GM12878 (cell line): Measurements from ENCODE around the gene PLEKHA6. TPM values are rescaled to one million over a fixed set of nuclear protein-coding genes. Genes with fewer than 3 reads are reported as not detected.

Source experiments
- ATAC-seq: fragments of 200-7000 bp; cut with Tn5 transposase; 3 replicates; pipeline ENCODE4 v1.9.1; 2020; ENCODE audit warnings: mild to moderate bottlenecking, moderate library complexity
- BruUV-seq: library from RNA; stranded (reverse); fragments of 400-500 nt; replicated peaks from 2 replicates; lab custom pipeline; 2021; lab: Mats Ljungman, UMichigan
- CTCF ChIA-PET: fragments of 300-600 bp; sonication (Branson Sonifier 250); formaldehyde crosslinking; extraction: SDS; loops from one replicate; lab custom pipeline; 2021; ENCODE audit warnings: inconsistent platforms; lab: Yijun Ruan, JAX
- POLR2A ChIA-PET: fragments of 350-600 bp; formaldehyde crosslinking; extraction: SDS; loops from one replicate; lab custom pipeline; 2021; ENCODE audit warnings: inconsistent platforms; lab: Charles Lee
- RAD21 ChIA-PET: fragments of 300-600 bp; sonication (Branson Sonifier 250); formaldehyde crosslinking; loops from one replicate; lab custom pipeline; 2023; ENCODE audit warnings: antibody characterized with exemption; ENCODE audit not compliant: unreplicated experiment; lab: Charles Lee
- SMC1A ChIA-PET: fragments of 300-600 bp; sonication (Branson Sonifier 250); formaldehyde crosslinking; loops from one replicate; lab custom pipeline; 2023; ENCODE audit not compliant: unreplicated experiment, uncharacterized antibody; lab: Charles Lee
- DNase-seq: peaks from one replicate; pipeline ENCODE4 v3.0.0-alpha.2; 2011; ENCODE audit warnings: low read depth, low spot score
- FAIRE-seq: peaks from 3 replicates; lab custom pipeline; 2011; peaks lifted over from hg19 to GRCh38; lab: Jason Lieb, UNC
- H2AFZ ChIP-seq: 2 replicates; pipeline ENCODE4 v1.6.0; 2011; ENCODE audit warnings: low read depth, low read length, control low read depth; ENCODE audit not compliant: control insufficient read depth
- H3K27ac ChIP-seq: 2 replicates; pipeline ENCODE4 v1.5.1; 2011; ENCODE audit warnings: control low read depth; ENCODE audit not compliant: control insufficient read depth, insufficient read depth
- H3K27me3 ChIP-seq, 2 experiments: replicated peaks in 1 of 2; 2 replicates each; pipeline versions ENCODE4 v1.6.0 to v1.6.1; 2011; ENCODE audit warnings: low read length in 1 of 2; ENCODE audit not compliant: control insufficient read depth in 2 of 2, insufficient read depth in 2 of 2
- H3K36me3 ChIP-seq, 2 experiments: 2 replicates each; pipeline ENCODE4 v1.5.1; 2011; ENCODE audit warnings: low read length in 1 of 2; ENCODE audit not compliant: control insufficient read depth in 2 of 2, insufficient read depth in 2 of 2
- H3K4me1 ChIP-seq: 2 replicates; pipeline ENCODE4 v1.6.1; 2011; ENCODE audit warnings: mild to moderate bottlenecking, low read length, moderate library complexity, mixed read lengths; ENCODE audit not compliant: control insufficient read depth, insufficient read depth
- H3K4me2 ChIP-seq: 2 replicates; pipeline ENCODE4 v1.6.0; 2011; ENCODE audit warnings: control low read depth; ENCODE audit not compliant: control insufficient read depth, insufficient read depth
- H3K4me3 ChIP-seq: fragments of 200-600 bp; sonication (generic); 2 replicates; pipeline ENCODE4 v1.5.1; 2016
- H3K79me2 ChIP-seq: 2 replicates; pipeline ENCODE4 v1.6.0; 2011; ENCODE audit warnings: low read length; ENCODE audit not compliant: control insufficient read depth, insufficient read depth
- H3K9ac ChIP-seq: 2 replicates; pipeline ENCODE4 v1.8.0; 2011; ENCODE audit warnings: low read length, control low read depth, mixed read lengths; ENCODE audit not compliant: control insufficient read depth, insufficient read depth
- H3K9me3 ChIP-seq: replicated peaks from 3 replicates; pipeline ENCODE4 v1.5.1; 2011; ENCODE audit warnings: mild to moderate bottlenecking, low read length; ENCODE audit not compliant: control insufficient read depth, insufficient read depth
- H4K20me1 ChIP-seq: 2 replicates; pipeline ENCODE4 v1.6.0; 2011; ENCODE audit not compliant: control insufficient read depth, insufficient read depth
- CEBPZ ChIP-seq: fragments of 150-350 bp; IDR thresholded peaks from 2 replicates; pipeline ENCODE4 v1.6.1; 2016; ENCODE audit warnings: low read depth, low read length
- HDGF ChIP-seq: fragments of 450-650 bp; IDR thresholded peaks from 2 replicates; pipeline ENCODE4 v1.6.1; 2016; ENCODE audit warnings: antibody characterized with exemption
- JUNB ChIP-seq: IDR thresholded peaks from 2 replicates; pipeline ENCODE4 v1.6.1; 2016; ENCODE audit warnings: antibody characterized with exemption, mild to moderate bottlenecking
- KDM1A ChIP-seq: fragments of 200-600 bp; sonication (generic); IDR thresholded peaks from 2 replicates; pipeline ENCODE4 v1.6.1; 2016; ENCODE audit warnings: borderline replicate concordance
- NR2C1 ChIP-seq: fragments of 450-650 bp; IDR thresholded peaks from 2 replicates; pipeline ENCODE4 v1.6.1; 2017; ENCODE audit warnings: antibody characterized with exemption, mild to moderate bottlenecking, moderate library complexity
- PBX3 ChIP-seq: IDR thresholded peaks from 2 replicates; pipeline ENCODE4 v1.6.1; 2011; ENCODE audit warnings: mild to moderate bottlenecking, low read depth, low read length, moderate library complexity; ENCODE audit not compliant: insufficient replicate concordance
- RELA ChIP-seq: fragments of 450-650 bp; IDR thresholded peaks from 2 replicates; pipeline ENCODE4 v1.8.0; 2014; ENCODE audit warnings: borderline replicate concordance; ENCODE audit not compliant: partially characterized antibody
- REST ChIP-seq: IDR thresholded peaks from 2 replicates; pipeline ENCODE4 v1.6.1; 2012; ENCODE audit warnings: mild to moderate bottlenecking, low read depth, low read length
- ZNF384 ChIP-seq: IDR thresholded peaks from 2 replicates; pipeline ENCODE4 v1.6.1; 2012; ENCODE audit warnings: low read depth, mild to moderate bottlenecking, low read length, improper control_type of control experiment, borderline replicate concordance
- WGBS: methylation state at CpG from one replicate; pipeline ENCODE4 v1.1.6; 2016; ENCODE audit warnings: low lambda C conversion rate; ENCODE audit not compliant: insufficient replicate concordance, insufficient coverage; ENCODE audit errors: missing lambda C conversion rate; 5-methylcytosine and 5-hydroxymethylcytosine counted together
- in situ Hi-C: fragments of 300-500 bp; cut with MboI; formaldehyde crosslinking; loops from 9 replicates; pipeline ENCODE4 v1.14.3; 2018; ENCODE audit warnings: mixed read lengths
- intact Hi-C: fragments of 100-400 bp; cut with micrococcal nuclease; formaldehyde crosslinking; loops from one replicate; pipeline ENCODE4 v1.14.2; 2022; ENCODE audit not compliant: unreplicated experiment
- polyA plus RNA-seq, 11 experiments: library from polyadenylated mRNA; depleted of rRNA in 4 of 11; unstranded in 6 of 11; stranded (reverse) in 5 of 11; fragments of >200 nt; fragmentation: Nextera tagmentation in 4 of 11; fragmentation: Illumina TruSeq in 1 of 11; extraction: Ambion mirVana in 4 of 11; extraction: Trizol in 1 of 11; gene quantifications; 1 replicate in 1 of 11; 2 replicates in 10 of 11; pipeline versions ENCODE4 v1.2.1 to v1.2.3, GENCODE V29; 2011 to 2016; ENCODE audit warnings: inconsistent platforms in 2 of 11, missing spikeins in 2 of 11, low read depth in 1 of 11
- total RNA-seq, 4 experiments: library from RNA; depleted of rRNA in 3 of 4; stranded (reverse); fragments of >200 nt in 3 of 4; fragmentation: Illumina TruSeq in 1 of 4; extraction: Trizol in 1 of 4; gene quantifications; 2 replicates each; pipeline versions ENCODE4 v1.2.1 to v1.2.3, GENCODE V29; 2013 to 2021
- TF ChIP-seq, protein P1 (sequence below), 3 experiments: IDR thresholded peaks in 2 of 3; conservative IDR thresholded peaks in 1 of 3; 2 replicates each; pipeline ENCODE4 v1.5.1; 2011; ENCODE audit warnings: low read depth in 3 of 3, low read length in 3 of 3, mild to moderate bottlenecking in 3 of 3, control low read depth in 2 of 3, moderate library complexity in 2 of 3, inconsistent platforms in 1 of 3, mixed read lengths in 1 of 3; ENCODE audit not compliant: control insufficient read depth in 2 of 3, insufficient read depth in 1 of 3; ENCODE audit errors: extremely low read depth in 1 of 3

The PLEKHA6 gene
- total and polyA plus RNA-seq, 10 of the 15 experiments (the other 5 are each of a cell fraction or from before 2014, with no cell fraction given): 0.04 to 0.81 (median 0.19) TPM; not detected in 4

GRCh38 chr1:204227996-204228785 is 131.5 kb downstream of the PLEKHA6 start:
- CTCF ChIA-PET: interaction anchor here (0.6 to 1.4 kb wide), 3 partner anchors 12 to 136 kb away, joined by 4 to 6 read pairs (median 4); no protein-coding TSS in a partner anchor
- Histone ChIP-seq H2AFZ (no peak overlapping the region), H3K27me3 (peaks cover 2% of the 10 kb centered on the region in 2 experiments; a peak in 3 of 4 replicates), H3K9ac (no peak overlapping the region), H3K4me1 (no peaks in the 10 kb centered on the region), H3K79me2 (no peaks in the 10 kb centered on the region), H3K4me3 (no peak overlapping the region), H3K27ac (no peak overlapping the region), H3K9me3 (no peaks in the 10 kb centered on the region), H3K36me3 (no peaks in the 10 kb centered on the region), H4K20me1 (no peaks in the 10 kb centered on the region), H3K4me2 (no peak overlapping the region)
- POLR2A ChIA-PET: no interaction called here
- TF ChIP-seq KDM1A: no peak
- no peak for TF ChIP-seq HDGF
- TF ChIP-seq, protein P1, sequence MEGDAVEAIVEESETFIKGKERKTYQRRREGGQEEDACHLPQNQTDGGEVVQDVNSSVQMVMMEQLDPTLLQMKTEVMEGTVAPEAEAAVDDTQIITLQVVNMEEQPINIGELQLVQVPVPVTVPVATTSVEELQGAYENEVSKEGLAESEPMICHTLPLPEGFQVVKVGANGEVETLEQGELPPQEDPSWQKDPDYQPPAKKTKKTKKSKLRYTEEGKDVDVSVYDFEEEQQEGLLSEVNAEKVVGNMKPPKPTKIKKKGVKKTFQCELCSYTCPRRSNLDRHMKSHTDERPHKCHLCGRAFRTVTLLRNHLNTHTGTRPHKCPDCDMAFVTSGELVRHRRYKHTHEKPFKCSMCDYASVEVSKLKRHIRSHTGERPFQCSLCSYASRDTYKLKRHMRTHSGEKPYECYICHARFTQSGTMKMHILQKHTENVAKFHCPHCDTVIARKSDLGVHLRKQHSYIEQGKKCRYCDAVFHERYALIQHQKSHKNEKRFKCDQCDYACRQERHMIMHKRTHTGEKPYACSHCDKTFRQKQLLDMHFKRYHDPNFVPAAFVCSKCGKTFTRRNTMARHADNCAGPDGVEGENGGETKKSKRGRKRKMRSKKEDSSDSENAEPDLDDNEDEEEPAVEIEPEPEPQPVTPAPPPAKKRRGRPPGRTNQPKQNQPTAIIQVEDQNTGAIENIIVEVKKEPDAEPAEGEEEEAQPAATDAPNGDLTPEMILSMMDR (IDR thresholded peaks at IDR 0.05 in 2 of 3, conservative IDR thresholded peaks at IDR 0.05 in 1 of 3; ENCODE audit: control insufficient read depth in 2 of 3, extremely low read depth in 1 of 3, insufficient read depth in 1 of 3, low read depth in 3 of 3, low read length in 3 of 3): no peak
- no peak for TF ChIP-seq PBX3
- no peak for TF ChIP-seq CEBPZ
- TF ChIP-seq NR2C1: no peak
- no peak for TF ChIP-seq ZNF384
- TF ChIP-seq RELA: no peak
- TF ChIP-seq JUNB: no peak
- TF ChIP-seq REST: no peak
- SMC1A ChIA-PET: interaction anchor here (1.0 kb wide), 1 partner anchor 65 kb away, joined by 3 read pairs; no protein-coding TSS in a partner anchor
- BruUV-seq: no TSS peak
- 15% methylated on average over 20 of the region's 20 CpGs for WGBS
- in situ Hi-C loops (no loop called here), intact Hi-C loops (no loop called here)
- DNase-seq (no peak), FAIRE-seq (no peak), ATAC-seq (no peak)
- RAD21 ChIA-PET: no interaction called here
